Measurements from ENCODE around the gene NME3.

DNA sequence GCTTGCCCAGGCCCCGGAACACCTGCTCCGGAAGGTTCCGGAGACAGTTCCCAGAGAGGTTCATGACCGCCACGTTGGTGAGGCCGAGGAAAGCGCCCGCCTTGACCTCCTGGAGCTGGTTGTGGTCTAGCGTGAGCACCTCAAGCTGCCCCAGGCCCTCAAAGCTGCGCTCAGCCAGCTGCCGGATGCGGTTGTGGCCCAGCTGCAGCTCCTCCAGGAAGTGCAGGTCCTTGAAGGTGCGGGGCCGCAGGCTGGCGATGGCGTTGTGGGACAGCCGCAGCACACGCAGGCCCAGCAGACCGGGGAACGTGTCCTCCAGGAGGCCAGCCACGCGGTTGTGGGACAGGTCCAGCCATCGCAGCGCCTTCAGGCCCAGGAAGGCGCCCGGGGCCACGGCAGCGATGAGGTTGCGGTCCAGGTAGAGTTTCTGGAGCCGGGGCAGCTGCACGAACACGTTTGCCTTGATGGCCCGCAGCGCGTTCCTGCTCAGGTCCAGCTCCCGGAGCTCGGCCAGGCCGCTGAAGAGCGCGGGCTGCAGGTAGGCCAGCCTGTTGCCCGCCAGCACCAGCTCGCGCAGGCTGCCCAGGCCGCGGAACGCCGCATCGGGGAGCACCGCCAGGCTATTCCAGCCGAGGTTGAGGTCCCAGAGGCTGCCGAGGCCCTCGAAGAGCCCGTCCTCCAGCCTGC, 20.1 kb upstream of the NME3 start:
- TF ChIP-seq GATA2 (IDR thresholded peaks at IDR 0.05; ENCODE audit: low read depth, low read length), result no peak
- TF ChIP-seq GATA3 (IDR thresholded peaks at IDR 0.05; ENCODE audit: low read depth, low read length), result no peak
